ENCODE data around the gene KCNMA1.

KCNMA1 gene

DNA sequence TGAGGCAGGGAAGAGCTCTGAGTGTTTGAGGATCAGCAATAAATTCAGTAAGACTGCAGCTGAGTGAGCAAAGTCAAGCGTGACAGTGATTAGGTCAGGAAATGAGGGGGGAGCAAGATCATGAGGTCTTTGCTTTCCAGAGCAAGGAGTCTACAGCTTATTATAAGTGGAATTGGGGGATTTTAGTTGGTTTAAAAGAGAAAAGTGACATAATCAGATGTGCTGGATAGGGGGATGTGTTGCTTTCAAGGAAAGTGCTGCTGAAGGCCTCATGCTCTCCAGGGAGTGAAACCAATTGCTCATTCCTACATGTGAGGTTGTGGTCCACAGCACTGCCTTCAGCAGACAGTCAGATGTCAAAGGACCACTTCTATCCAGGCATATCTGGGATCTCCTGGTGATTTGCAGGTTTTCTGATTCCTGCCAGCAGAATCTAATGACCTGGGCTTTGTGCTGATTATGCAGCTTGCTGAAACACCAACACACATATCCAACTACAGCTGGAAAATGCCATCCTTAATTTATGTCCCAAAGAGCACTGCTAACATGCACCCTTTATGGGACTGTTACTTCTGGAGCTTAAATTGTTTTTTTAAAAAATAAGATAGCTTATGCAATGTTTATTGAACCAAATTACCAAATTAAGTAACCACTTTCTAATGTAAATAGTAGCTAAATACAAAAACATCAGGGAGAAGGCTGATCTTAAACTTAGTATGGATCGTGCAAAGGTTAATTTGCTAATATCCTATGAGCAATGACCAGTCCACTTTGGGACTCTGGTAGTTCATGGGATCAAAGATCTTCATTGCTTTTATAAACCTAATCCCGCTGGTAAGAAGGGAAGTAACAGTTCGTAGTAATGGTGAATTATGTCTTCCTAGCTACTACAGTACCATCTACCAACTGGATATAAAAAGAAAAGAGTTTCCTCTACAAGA lies 607.6 kb downstream of the KCNMA1 start:
- TF ChIP-seq, protein P1, sequence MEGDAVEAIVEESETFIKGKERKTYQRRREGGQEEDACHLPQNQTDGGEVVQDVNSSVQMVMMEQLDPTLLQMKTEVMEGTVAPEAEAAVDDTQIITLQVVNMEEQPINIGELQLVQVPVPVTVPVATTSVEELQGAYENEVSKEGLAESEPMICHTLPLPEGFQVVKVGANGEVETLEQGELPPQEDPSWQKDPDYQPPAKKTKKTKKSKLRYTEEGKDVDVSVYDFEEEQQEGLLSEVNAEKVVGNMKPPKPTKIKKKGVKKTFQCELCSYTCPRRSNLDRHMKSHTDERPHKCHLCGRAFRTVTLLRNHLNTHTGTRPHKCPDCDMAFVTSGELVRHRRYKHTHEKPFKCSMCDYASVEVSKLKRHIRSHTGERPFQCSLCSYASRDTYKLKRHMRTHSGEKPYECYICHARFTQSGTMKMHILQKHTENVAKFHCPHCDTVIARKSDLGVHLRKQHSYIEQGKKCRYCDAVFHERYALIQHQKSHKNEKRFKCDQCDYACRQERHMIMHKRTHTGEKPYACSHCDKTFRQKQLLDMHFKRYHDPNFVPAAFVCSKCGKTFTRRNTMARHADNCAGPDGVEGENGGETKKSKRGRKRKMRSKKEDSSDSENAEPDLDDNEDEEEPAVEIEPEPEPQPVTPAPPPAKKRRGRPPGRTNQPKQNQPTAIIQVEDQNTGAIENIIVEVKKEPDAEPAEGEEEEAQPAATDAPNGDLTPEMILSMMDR (conservative IDR thresholded peaks at IDR 0.05; ENCODE audit: low read depth, low read length) = no peak
- no peaks in the 10 kb centered on the region for H3K36me3 ChIP-seq (ENCODE audit: insufficient read depth)
- H3K9ac ChIP-seq = no peak overlapping the region
- no peak overlapping the region for H3K4me3 ChIP-seq (IDR thresholded peaks at IDR 0.05; ENCODE audit: insufficient read depth, low read depth, low read length)
- H4K20me1 ChIP-seq (ENCODE audit: insufficient read depth) = no peaks in the 10 kb centered on the region
- H2AFZ ChIP-seq (ENCODE audit: low read depth) = no peak overlapping the region
- no peaks in the 10 kb centered on the region for H3K4me1 ChIP-seq (ENCODE audit: low read depth, poor library complexity, severe bottlenecking)
- no peak overlapping the region for H3K4me2 ChIP-seq
- H3K27ac ChIP-seq = no peak overlapping the region
- no peaks in the 10 kb centered on the region for H3K79me2 ChIP-seq (ENCODE audit: insufficient read depth, low read depth)
- H3K27me3 ChIP-seq (ENCODE audit: insufficient read depth, low read depth) = no peaks in the 10 kb centered on the region

DNA sequence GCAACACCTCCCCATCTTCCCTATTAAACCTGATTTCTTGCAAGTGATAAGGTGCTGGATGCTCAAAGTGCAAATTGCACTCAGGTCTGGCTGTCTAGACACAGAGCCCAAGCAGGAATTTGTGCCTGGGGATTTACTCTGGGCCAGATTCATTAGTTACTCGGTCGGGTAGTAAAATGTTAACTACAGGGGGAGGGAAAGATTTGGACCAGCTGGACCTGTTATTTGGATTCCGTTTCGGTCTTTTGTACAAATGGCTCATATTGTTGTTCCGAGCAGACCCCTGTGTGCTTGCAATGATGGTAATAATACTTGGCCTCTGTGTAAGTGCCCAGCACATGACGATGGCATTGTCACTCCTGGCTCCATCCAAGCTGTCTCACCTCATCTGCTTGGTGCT lies 609.6 kb downstream of the KCNMA1 start:
- Histone ChIP-seq H4K20me1 (ENCODE audit: insufficient read depth) (no peaks in the 10 kb centered on the region), H3K4me1 (ENCODE audit: low read depth, poor library complexity, severe bottlenecking) (no peaks in the 10 kb centered on the region), H3K27me3 (ENCODE audit: insufficient read depth, low read depth) (no peaks in the 10 kb centered on the region), H3K4me3 (IDR thresholded peaks at IDR 0.05; ENCODE audit: insufficient read depth, low read depth, low read length) (no peak overlapping the region), H3K79me2 (ENCODE audit: insufficient read depth, low read depth) (no peaks in the 10 kb centered on the region), H3K4me2 (no peak overlapping the region), H3K27ac (no peak overlapping the region), H3K9ac (no peak overlapping the region), H3K36me3 (ENCODE audit: insufficient read depth) (no peaks in the 10 kb centered on the region), H2AFZ (ENCODE audit: low read depth) (no peak overlapping the region)
- TF ChIP-seq, protein P1 (conservative IDR thresholded peaks at IDR 0.05; ENCODE audit: low read depth, low read length) = no peak

DNA sequence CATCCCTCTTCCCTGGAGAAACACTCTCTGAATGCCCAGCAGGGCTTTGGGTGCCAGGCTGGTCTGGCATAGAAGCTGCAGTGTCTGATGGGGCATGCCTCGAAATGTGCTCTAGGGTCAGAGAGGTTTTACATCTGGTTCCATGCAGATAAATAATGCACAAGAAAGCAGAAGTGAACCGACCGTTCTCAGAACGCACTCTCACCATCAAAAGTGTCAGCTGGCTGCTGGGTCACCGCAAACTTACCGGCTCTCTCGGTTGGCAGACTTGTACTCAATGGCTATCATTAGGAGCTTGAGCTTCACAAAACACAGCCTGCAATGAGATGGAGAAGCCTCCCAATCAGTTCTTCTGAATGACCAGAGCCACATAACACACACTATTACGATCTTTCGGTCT lies 610.0 kb downstream of the KCNMA1 start:
- Histone ChIP-seq H2AFZ (ENCODE audit: low read depth) (no peak overlapping the region), H3K4me1 (ENCODE audit: low read depth, poor library complexity, severe bottlenecking) (no peaks in the 10 kb centered on the region), H3K79me2 (ENCODE audit: insufficient read depth, low read depth) (no peaks in the 10 kb centered on the region), H4K20me1 (ENCODE audit: insufficient read depth) (no peaks in the 10 kb centered on the region), H3K4me2 (no peak overlapping the region), H3K36me3 (ENCODE audit: insufficient read depth) (no peaks in the 10 kb centered on the region), H3K4me3 (IDR thresholded peaks at IDR 0.05; ENCODE audit: insufficient read depth, low read depth, low read length) (no peak overlapping the region), H3K27ac (no peak overlapping the region), H3K27me3 (ENCODE audit: insufficient read depth, low read depth) (no peaks in the 10 kb centered on the region), H3K9ac (no peak overlapping the region)
- TF ChIP-seq, protein P1 (conservative IDR thresholded peaks at IDR 0.05; ENCODE audit: low read depth, low read length) = no peak

GRCh38 chr10:77027141-77027540 lies 610.5 kb downstream of the KCNMA1 start:
- Histone ChIP-seq H3K9ac (no peak overlapping the region), H4K20me1 (ENCODE audit: insufficient read depth) (no peaks in the 10 kb centered on the region), H3K36me3 (ENCODE audit: insufficient read depth) (no peaks in the 10 kb centered on the region), H3K4me3 (IDR thresholded peaks at IDR 0.05; ENCODE audit: insufficient read depth, low read depth, low read length) (no peak overlapping the region), H3K4me2 (no peak overlapping the region), H3K79me2 (ENCODE audit: insufficient read depth, low read depth) (no peaks in the 10 kb centered on the region), H2AFZ (ENCODE audit: low read depth) (no peak overlapping the region), H3K4me1 (ENCODE audit: low read depth, poor library complexity, severe bottlenecking) (no peaks in the 10 kb centered on the region), H3K27ac (no peak overlapping the region), H3K27me3 (ENCODE audit: insufficient read depth, low read depth) (no peaks in the 10 kb centered on the region)
- TF ChIP-seq, protein P1 (conservative IDR thresholded peaks at IDR 0.05; ENCODE audit: low read depth, low read length) = no peak

Measured in KMS-11 (cell line).